ENCODE data around the gene MCRIP1.

MCRIP1 gene

DNA sequence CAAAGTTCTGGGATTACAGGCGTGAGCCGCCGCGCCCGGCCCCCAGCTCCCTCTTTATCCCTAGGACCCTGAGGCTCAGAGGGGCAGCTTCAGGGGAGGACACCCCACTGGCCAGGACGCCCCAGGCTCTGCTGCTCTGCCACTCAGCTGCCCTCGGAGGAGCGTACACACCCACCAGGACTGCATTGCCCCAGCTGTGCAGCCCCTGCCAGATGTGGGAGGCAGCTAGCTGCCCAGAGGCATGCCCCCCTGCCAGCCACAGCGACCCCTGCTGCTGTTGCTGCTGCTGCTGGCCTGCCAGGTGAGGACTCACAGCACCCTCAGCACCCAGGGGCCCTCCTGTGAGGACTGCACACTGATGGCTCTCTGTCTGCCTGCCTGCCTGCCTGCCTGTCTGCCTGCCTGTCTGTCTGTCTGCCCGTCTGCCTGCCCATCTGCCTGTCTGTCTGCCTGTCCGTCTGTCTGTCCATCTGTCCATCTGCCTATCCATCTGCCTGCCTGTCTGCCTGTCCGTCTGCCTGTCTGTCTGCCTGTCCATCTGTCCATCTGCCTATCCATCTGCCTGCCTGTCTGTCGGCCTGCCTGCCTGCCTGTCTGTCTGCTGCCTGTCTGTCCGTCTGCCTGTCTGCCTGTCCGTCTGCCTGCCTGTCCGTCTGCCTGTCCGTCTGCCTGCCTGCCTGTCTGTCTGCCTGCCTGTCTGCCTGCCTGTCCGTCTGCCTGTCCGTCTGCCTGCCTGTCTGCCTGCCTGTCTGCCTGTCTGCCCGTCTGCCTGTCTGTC is 24.1 kb downstream of the MCRIP1 start:
- TF ChIP-seq, protein P1, sequence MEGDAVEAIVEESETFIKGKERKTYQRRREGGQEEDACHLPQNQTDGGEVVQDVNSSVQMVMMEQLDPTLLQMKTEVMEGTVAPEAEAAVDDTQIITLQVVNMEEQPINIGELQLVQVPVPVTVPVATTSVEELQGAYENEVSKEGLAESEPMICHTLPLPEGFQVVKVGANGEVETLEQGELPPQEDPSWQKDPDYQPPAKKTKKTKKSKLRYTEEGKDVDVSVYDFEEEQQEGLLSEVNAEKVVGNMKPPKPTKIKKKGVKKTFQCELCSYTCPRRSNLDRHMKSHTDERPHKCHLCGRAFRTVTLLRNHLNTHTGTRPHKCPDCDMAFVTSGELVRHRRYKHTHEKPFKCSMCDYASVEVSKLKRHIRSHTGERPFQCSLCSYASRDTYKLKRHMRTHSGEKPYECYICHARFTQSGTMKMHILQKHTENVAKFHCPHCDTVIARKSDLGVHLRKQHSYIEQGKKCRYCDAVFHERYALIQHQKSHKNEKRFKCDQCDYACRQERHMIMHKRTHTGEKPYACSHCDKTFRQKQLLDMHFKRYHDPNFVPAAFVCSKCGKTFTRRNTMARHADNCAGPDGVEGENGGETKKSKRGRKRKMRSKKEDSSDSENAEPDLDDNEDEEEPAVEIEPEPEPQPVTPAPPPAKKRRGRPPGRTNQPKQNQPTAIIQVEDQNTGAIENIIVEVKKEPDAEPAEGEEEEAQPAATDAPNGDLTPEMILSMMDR (IDR thresholded peaks at IDR 0.05; ENCODE audit: low read depth, low read length): no peak
- no peak for DNase-seq (ENCODE audit: low read depth, low spot score)
- H3K4me3 ChIP-seq (ENCODE audit: low read depth, low read length): no peak overlapping the region
- in situ Hi-C loops (cut with HindIII; ENCODE audit: low sequenced_read_pairs): no loop called here

DNA sequence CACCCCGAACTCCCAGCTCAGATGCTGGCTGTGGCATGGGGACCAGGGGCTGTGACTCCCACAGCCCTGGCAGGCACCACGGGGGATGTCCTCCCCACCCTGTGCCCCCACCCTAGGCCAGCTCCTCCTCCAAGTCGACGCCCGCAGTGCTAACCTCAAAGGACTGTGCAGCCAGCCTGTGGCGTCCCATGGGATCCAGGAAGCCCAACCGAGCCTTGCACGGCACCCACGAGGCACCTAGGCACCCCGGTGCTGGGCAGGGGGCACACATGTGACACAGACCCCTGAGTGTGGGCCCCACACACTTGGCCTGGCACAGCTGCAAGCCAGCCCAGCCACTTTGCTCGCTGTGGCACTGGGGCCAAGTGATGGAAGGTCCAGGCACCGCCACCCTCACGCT is 25.3 kb downstream of the MCRIP1 start:
- DNase-seq (ENCODE audit: low read depth, low spot score): no peak
- H3K4me3 ChIP-seq (ENCODE audit: low read depth, low read length): no peak overlapping the region
- TF ChIP-seq, protein P1 (IDR thresholded peaks at IDR 0.05; ENCODE audit: low read depth, low read length): no peak
- in situ Hi-C loops (cut with HindIII; ENCODE audit: low sequenced_read_pairs): no loop called here

DNA sequence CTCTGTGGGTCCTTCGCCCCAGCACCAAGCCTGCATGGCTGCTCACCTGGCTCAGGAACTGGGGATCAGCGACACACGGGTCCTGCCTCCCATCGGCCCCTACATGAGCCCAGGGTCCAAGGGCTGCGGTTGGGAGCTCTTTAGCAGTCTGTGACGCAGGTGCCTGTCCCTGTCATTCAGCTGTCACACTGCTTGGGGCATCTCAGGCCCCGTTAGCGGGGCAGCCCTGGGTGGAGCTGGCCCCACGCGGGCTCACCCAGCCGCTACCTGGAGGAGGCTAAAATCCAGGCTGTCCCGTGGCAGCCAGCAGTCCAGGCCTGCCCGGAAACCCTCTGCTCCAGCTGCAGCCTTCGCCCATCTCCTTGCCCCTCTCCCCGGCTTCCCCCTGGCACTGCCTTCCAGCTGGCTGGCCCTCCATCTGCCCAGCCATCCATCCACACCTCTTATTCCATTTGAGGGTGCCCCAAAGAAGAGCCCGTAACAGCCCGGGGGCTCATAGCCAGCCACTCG is 25.8 kb downstream of the MCRIP1 start:
- TF ChIP-seq, protein P1 (IDR thresholded peaks at IDR 0.05; ENCODE audit: low read depth, low read length): no peak
- H3K4me3 ChIP-seq (ENCODE audit: low read depth, low read length): no peak overlapping the region
- DNase-seq (ENCODE audit: low read depth, low spot score): no peak
- in situ Hi-C loops (cut with HindIII; ENCODE audit: low sequenced_read_pairs): no loop called here

DNA sequence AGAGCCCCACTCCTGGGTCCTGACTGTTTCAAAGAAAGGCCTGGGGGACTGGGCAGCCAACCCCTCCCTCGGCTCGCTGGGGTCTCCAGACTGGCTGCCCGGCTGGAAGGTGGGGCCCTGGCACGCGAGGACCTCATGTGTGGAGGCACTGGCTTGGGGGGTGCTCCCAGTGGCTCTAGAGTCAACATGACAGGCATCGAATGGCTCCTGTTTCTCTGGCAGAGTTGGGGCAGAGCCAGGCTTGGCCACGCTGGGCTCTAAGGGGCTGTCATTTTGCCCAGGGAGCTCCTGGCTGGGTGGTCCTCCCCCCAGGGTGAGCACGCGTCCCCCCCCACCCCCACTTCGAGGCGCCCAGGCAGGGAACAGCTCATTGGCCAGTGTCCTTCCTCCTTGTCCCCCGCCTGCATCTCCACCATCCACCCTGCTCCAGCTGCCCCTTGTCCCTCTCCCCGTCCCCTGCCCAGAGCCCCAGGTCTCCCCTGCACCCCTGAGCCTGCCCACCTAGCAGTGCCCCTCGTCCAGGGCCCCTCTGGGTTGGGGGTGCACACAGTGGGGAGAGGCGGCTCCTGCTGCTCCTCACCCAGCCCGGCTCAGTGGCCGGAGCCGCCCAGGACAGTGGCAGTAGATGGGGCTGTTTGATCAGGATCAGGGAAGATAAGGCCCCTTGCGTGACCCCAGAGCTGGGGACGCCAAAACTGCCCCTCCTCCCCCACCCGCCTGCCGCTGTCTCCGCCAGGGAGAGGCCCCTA is 26.5 kb downstream of the MCRIP1 start:
- in situ Hi-C loops (cut with HindIII; ENCODE audit: low sequenced_read_pairs): no loop called here
- DNase-seq (ENCODE audit: low read depth, low spot score): no peak
- H3K4me3 ChIP-seq (ENCODE audit: low read depth, low read length): no peak overlapping the region
- TF ChIP-seq, protein P1 (IDR thresholded peaks at IDR 0.05; ENCODE audit: low read depth, low read length): no peak

DNA sequence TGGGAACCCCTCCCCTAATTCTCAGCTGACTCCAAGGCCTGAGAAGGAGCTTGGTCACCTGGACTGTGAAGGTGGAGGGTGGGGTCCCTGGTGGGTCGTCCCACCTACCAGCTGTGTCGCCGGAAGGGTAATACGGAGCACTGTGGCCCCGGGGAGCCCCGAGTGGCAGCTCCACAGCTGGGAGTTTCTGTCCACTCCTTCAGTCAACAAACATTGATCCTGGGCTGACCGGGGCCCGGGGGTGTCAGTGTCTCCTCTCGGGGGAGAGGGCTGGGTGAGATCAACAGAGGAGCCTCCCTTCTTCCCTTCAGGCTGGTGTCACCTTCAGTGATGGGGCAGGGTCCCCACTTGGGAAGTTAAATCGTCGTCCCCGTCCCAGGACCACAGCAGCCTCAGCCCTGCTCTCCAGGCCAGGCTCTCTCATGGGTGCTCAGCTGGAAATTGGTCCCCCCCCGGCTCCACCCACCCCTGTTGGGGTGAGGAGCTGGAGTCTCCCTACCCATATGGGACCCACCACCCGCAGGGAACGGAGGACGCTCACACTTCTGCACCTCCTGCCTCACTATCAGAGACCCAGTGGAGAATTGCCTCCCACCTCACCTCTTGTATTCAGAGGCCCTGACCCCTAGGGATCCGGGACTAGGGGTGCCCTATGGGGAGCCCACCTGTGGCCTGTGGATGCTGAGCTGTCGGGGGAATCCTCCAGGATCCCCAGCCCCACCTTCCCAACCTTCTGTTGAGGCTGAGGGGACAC is 27.2 kb downstream of the MCRIP1 start:
- H3K4me3 ChIP-seq (ENCODE audit: low read depth, low read length): no peak overlapping the region
- TF ChIP-seq, protein P1 (IDR thresholded peaks at IDR 0.05; ENCODE audit: low read depth, low read length): no peak
- in situ Hi-C loops (cut with HindIII; ENCODE audit: low sequenced_read_pairs): no loop called here
- no peak for DNase-seq (ENCODE audit: low read depth, low spot score)
